Measurements from ENCODE around the gene BCS1L. TPM values are rescaled to one million over a fixed set of nuclear protein-coding genes. Genes with fewer than 3 reads are reported as not detected.
A peak's percentile ranks its signal among the peaks of the same experiment; 100 is the strongest.

BCS1L gene
- total RNA-seq, 2 experiments from 2014 or later: 57.1 to 64.5 TPM

DNA sequence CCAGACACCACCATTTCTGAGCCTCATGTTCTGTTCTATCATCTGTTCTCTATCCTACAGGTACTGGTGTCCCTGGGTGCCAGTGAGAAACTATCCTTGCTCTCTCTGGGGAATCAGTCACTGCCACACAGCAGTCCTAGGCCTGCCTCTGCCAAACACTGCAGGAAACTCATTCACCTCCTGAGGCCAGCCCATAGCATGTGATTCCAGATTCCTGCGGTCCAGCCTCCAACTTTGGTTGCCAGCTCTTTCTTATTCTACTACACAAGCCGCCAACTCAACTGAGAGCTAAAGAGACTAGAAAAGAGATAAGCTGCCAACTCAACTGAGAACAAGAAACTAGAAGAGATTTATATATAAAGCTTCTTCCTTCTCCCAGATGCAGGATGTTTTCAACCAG lies 42.3 kb downstream of the BCS1L start:
- H3K4me3 Mint-ChIP-seq: no peak overlapping the region
- intact Hi-C loops (cut with micrococcal nuclease): no loop called here
- H3K4me1 Mint-ChIP-seq (ENCODE audit: low read depth): no peaks in the 10 kb centered on the region
- DNase-seq: no peak
- no peaks in the 10 kb centered on the region for H3K27me3 Mint-ChIP-seq
- no peak overlapping the region for H3K27ac Mint-ChIP-seq
- H3K36me3 Mint-ChIP-seq: peaks cover 7% of the 10 kb centered on the region
- ChIA-PET POLR2A (no interaction called here), CTCF (interaction anchor here (0.7 kb wide), 1 partner anchor 26 kb away, joined by 3 read pairs; no protein-coding TSS in a partner anchor)
- H3K9me3 Mint-ChIP-seq: no peaks in the 10 kb centered on the region

DNA sequence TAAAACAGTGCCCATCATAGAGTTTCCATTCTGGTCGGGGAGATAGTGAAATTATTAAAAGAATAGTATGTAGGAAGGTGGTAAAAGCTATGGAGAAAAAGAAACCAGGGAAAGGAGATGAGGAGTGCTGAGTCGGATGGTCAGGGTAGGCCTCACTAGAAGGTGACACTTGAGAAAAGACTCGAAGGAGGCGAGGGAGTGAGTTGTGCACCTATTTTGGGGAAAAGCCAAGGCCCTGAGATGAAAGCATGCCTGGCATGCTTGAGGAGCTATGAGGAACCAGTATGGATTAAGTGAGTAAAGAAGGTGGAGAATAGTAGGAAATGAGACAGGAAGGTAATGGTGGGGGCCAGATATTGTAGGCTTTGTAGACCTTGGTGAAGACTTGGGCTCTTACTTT lies 43.9 kb downstream of the BCS1L start:
- peaks cover 7% of the 10 kb centered on the region for H3K36me3 Mint-ChIP-seq
- POLR2A ChIA-PET: no interaction called here
- H3K27ac Mint-ChIP-seq: no peak overlapping the region
- no peak overlapping the region for H3K4me3 Mint-ChIP-seq
- no peaks in the 10 kb centered on the region for H3K9me3 Mint-ChIP-seq
- peaks cover 2% of the 10 kb centered on the region for H3K4me1 Mint-ChIP-seq (ENCODE audit: low read depth)
- no peak for DNase-seq
- H3K27me3 Mint-ChIP-seq: no peaks in the 10 kb centered on the region
- intact Hi-C loops (cut with micrococcal nuclease): no loop called here
- CTCF ChIA-PET: interaction anchor here (1.6 kb wide), 1 partner anchor 145 kb away, joined by 6 read pairs; no protein-coding TSS in a partner anchor

DNA sequence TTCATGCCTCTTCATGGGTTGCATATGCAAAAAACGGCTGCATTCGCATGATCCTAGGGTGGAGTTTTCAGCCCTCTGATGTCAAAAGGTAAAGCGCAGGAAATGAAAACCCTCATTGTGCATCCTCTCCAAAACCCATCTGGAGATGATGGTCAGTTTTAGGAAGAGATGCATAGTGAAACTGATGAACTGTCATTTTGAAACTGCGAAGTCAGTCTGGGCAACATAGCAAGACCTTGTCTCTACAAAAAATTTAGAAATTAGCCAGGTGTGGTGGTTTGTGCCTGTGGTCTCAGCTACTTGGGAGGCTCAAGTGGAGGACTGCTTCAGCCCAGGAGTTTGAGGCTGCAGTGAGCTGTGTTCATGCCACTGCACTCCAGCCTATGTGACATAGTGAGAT lies 48.6 kb downstream of the BCS1L start:
- intact Hi-C loops (cut with micrococcal nuclease): no loop called here
- H3K36me3 Mint-ChIP-seq: no peaks in the 10 kb centered on the region
- POLR2A ChIA-PET: interaction anchor here (1.4 kb wide), 1 partner anchor 36 kb away, joined by 3 read pairs; the partner anchor contains the start of genes RNF25 and STK36
- no peaks in the 10 kb centered on the region for H3K27me3 Mint-ChIP-seq
- DNase-seq: no peak
- no peak overlapping the region for H3K4me3 Mint-ChIP-seq
- H3K4me1 Mint-ChIP-seq (ENCODE audit: low read depth): peaks cover 13% of the 10 kb centered on the region
- H3K27ac Mint-ChIP-seq: no peak overlapping the region
- CTCF ChIA-PET: interaction anchor here (0.7 to 1.5 kb wide), 2 partner anchors 20 to 49 kb away, joined by 4 read pairs; no protein-coding TSS in a partner anchor
- no peaks in the 10 kb centered on the region for H3K9me3 Mint-ChIP-seq

DNA sequence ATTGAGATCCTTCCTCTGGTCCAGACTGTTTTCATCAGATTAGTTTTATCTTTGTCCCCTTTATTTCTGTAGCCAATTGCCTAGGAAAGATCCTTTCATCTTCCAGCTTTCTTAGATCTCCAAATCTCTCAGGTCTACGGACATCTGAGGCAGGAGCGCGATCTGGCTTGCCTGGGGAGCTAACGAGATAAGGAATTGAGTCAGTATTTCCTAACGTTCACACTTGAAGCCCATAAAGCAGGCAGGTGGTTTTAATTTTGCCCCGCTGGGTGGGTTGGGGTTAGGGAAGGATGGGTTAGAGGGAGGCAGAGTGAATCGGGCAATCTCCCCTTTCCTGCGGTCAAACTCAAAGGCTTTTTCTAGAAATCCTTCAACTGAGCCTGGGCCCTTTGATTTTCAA lies 50.4 kb downstream of the BCS1L start:
- Mint-ChIP-seq H3K36me3 (no peaks in the 10 kb centered on the region), H3K9me3 (no peaks in the 10 kb centered on the region), H3K4me3 (peak overlapping the region; percentile 88), H3K27ac (no peak overlapping the region), H3K27me3 (no peaks in the 10 kb centered on the region), H3K4me1 (ENCODE audit: low read depth) (peaks cover 20% of the 10 kb centered on the region)
- ChIA-PET CTCF (interaction anchor here (0.7 to 2.6 kb wide), 15 partner anchors 12 to 423 kb away, joined by 3 to 23 read pairs (median 5); partner anchors contain the start of genes BCS1L, RNF25, STK36 and ZNF142), POLR2A (interaction anchor here (0.7 to 2.3 kb wide), 4 partner anchors 23 to 51 kb away, joined by 3 to 14 read pairs (median 3); partner anchors contain the start of genes BCS1L and ZNF142)
- intact Hi-C loops (cut with micrococcal nuclease): loop anchor here (1.0 to 10.0 kb wide), 9 partner anchors 23 to 465 kb away; partner anchors contain the start of genes AAMP, BCS1L, CNOT9 and CNPPD1
- DNase-seq: no peak

DNA sequence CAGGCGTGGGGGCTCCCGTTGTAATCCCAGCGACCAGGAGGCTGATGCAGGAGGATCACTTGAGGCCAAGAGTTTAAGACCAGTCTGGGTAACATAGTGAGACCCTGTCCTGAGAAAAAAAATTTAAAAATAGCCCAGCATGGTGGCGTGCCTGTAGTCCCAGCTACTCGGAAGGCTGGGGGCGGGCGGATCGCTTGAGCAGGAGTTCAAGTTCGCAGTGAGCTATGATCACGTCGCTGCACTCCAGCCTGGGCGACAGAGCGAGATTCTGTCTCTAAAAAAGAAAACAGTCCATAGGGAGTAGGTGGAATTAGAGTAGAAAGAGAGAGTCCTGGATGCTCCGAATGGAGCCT lies 50.8 kb downstream of the BCS1L start:
- POLR2A ChIA-PET: interaction anchor here (0.7 to 2.3 kb wide), 4 partner anchors 23 to 51 kb away, joined by 3 to 14 read pairs (median 3); partner anchors contain the start of genes BCS1L and ZNF142
- Mint-ChIP-seq H3K27me3 (no peaks in the 10 kb centered on the region), H3K27ac (peak overlapping the region; percentile 72), H3K4me1 (ENCODE audit: low read depth) (peaks cover 20% of the 10 kb centered on the region), H3K4me3 (peak overlapping the region; percentile 88), H3K9me3 (no peaks in the 10 kb centered on the region), H3K36me3 (no peaks in the 10 kb centered on the region)
- intact Hi-C loops (cut with micrococcal nuclease): loop anchor here (1.0 to 10.0 kb wide), 9 partner anchors 22 to 464 kb away; partner anchors contain the start of genes AAMP, BCS1L, CNOT9 and CNPPD1
- DNase-seq: no peak
- CTCF ChIA-PET: interaction anchor here (0.6 to 2.6 kb wide), 16 partner anchors 12 to 424 kb away, joined by 3 to 23 read pairs (median 5); partner anchors contain the start of genes BCS1L, RNF25, STK36 and ZNF142

DNA sequence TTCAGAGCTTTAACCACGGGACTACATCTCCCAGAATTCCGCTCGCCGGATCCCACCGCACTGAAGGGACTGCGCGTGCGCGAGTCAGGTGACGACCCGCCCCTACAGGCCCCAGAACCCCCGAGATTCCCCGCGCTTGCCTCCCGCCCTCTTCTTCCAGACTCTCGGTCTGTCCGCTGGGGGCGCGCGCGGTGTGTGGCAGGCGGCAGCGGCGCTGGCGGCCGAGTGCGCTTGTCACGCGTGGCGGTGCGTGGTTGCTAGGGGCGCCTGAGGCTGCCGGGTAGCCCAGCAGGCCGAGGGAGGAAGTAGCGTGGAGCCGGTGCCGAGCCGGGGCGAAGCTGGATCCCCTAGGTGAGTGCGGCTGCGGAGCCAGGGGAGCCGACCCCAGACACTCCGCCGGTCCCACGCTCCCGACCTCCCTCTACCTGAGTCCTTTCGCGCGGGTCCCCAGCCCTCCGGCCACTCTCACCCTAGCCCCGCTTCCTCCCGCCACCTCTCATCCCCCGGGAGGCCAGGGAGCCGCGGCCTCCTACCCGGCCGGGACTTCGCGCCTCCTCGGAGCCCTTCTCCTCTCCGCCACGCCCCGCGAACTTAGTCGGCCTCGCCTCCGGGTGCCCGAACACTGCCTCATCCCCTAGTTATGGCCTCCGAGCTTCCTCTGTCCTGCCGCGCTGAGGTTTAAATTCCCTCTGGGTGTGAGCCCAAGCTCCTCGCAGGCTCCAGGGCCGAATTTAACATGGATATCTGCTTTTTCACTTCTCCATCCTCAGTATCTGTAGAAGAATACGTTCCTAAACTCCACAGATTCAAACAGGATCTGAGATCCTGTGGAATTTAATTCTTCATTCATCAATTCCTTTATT lies 51.4 kb downstream of the BCS1L start, which contains the start of gene TTLL4:
TTLL4 (plus strand) TSS at position 149 of the 863 bp plus-strand sequence. CDS start 26,842 bp downstream, outside the sequence.
- intact Hi-C loops (cut with micrococcal nuclease): loop anchor here (1.0 to 10.0 kb wide), 10 partner anchors 22 to 464 kb away; partner anchors contain the start of genes AAMP, BCS1L, CNOT9 and CNPPD1
- H3K27me3 Mint-ChIP-seq: no peaks in the 10 kb centered on the region
- H3K36me3 Mint-ChIP-seq: peaks cover 2% of the 10 kb centered on the region
- peak within 1 kb of the TSS; percentile 88 for H3K4me3 Mint-ChIP-seq
- H3K27ac Mint-ChIP-seq: peak within 1 kb of the TSS; percentile 72
- H3K4me1 Mint-ChIP-seq (ENCODE audit: low read depth): peaks cover 20% of the 10 kb centered on the region
- DNase-seq: peak; percentile 99
- POLR2A ChIA-PET: interaction anchor here (0.7 to 2.3 kb wide), 4 partner anchors 24 to 52 kb away, joined by 3 to 14 read pairs (median 3); partner anchors contain the start of genes BCS1L and ZNF142
- no peaks in the 10 kb centered on the region for H3K9me3 Mint-ChIP-seq
- CTCF ChIA-PET: interaction anchor here (0.6 to 2.6 kb wide), 20 partner anchors 11 to 424 kb away, joined by 3 to 23 read pairs (median 4); partner anchors contain the start of genes BCS1L, RNF25, STK36 and ZNF142

DNA sequence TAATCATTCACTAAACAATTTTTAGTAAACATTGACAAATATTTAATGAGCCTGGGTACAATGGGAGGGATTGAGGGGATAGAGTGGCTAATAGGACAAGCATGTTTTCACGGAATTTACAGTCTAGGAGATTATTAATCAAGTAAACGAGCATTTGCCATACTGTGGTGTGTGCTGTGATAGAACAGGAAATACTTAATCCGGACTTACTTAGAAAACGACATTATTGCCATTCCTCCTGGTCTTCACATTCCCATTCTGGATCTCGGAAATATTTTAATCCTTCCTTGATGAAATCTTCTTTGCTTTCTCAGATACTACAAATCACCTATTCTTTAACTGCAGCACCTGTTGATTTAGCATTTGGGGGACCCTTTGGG lies 52.1 kb downstream of the BCS1L start:
- no peaks in the 10 kb centered on the region for H3K27me3 Mint-ChIP-seq
- POLR2A ChIA-PET: interaction anchor here (2.3 kb wide), 1 partner anchor 52 kb away, joined by 14 read pairs; the partner anchor contains the start of genes BCS1L and ZNF142
- peaks cover 2% of the 10 kb centered on the region for H3K36me3 Mint-ChIP-seq
- peaks cover 20% of the 10 kb centered on the region for H3K4me1 Mint-ChIP-seq (ENCODE audit: low read depth)
- H3K4me3 Mint-ChIP-seq: peak overlapping the region; percentile 88
- no peaks in the 10 kb centered on the region for H3K9me3 Mint-ChIP-seq
- DNase-seq: no peak
- H3K27ac Mint-ChIP-seq: peak overlapping the region; percentile 72
- CTCF ChIA-PET: interaction anchor here (0.9 to 2.6 kb wide), 6 partner anchors 15 to 165 kb away, joined by 3 to 23 read pairs (median 4); partner anchors contain the start of genes BCS1L and ZNF142
- intact Hi-C loops (cut with micrococcal nuclease): loop anchor here (1.0 to 10.0 kb wide), 3 partner anchors 21 to 463 kb away; partner anchors contain the start of genes CNPPD1, RETREG2 and SLC23A3

Other genes starting within 250 kb of the BCS1L start
- not detected for gene VIL1, start 240.6 kb upstream of the BCS1L start, total RNA-seq
- gene USP37, start 91.3 kb upstream of the BCS1L start, total RNA-seq: 10 to 100 TPM; 27.2 to 28.7 TPM
- 10 to 100 TPM; 84.7 to 87.3 TPM for gene CNOT9, start 90.8 kb upstream of the BCS1L start, total RNA-seq
- under 1 TPM; 0.51 to 0.78 TPM for gene PLCD4, start 51.8 kb upstream of the BCS1L start, total RNA-seq
- 10 to 100 TPM; 33.7 to 34.8 TPM for gene ZNF142, start 60 bp upstream of the BCS1L start, total RNA-seq
- gene RNF25, start 12.3 kb downstream of the BCS1L start, total RNA-seq: 10 to 100 TPM; 15.2 to 15.6 TPM
- 10 to 100 TPM; 15.9 to 19.0 TPM for gene STK36, start 12.4 kb downstream of the BCS1L start, total RNA-seq
- 10 to 100 TPM; 30.1 to 32.1 TPM for gene TTLL4, start 51.2 kb downstream of the BCS1L start, total RNA-seq
- gene CYP27A1, start 122.5 kb downstream of the BCS1L start, total RNA-seq: under 1 TPM in 1 of 2 experiments, not detected in 1; 0.10 TPM
- gene PRKAG3, start 172.1 kb downstream of the BCS1L start, total RNA-seq: not detected
- under 1 TPM; 0.31 to 0.40 TPM for gene WNT6, start 200.1 kb downstream of the BCS1L start, total RNA-seq
- gene WNT10A, start 221.2 kb downstream of the BCS1L start, total RNA-seq: 1 to 10 TPM; 5.0 to 5.2 TPM

Measured in activated CD4-positive, alpha-beta memory T cell treated with anti-CD3 and anti-CD28 coated beads for 36 hours (primary cell).